ENCODE measurements around the gene MINDY3. TPM values are rescaled to one million over a fixed set of nuclear protein-coding genes. Genes with fewer than 3 reads are reported as not detected.

The MINDY3 gene
- total RNA-seq, 4 donors from 2014 or later, result 17.0 to 26.4 (median 22.4) TPM

DNA sequence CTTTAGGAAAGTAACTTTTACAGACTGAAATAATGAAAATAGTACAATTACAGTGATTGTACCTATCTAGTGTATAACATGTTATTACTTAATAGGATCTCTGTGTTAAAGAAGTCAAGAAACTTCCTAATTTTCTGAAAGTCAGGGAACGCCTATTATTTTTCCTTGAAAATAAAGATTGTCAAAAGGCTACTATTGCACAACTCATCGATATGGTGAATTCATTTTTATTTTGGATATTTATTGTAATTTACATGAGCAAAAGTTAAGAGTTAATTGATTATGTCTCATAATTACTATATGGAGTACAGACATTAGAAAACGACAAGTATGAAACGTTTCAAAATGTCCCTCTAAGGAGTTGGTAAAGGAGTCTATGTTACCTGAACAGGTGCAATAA lies 12.8 kb downstream of the MINDY3 start:
- H3K36me3 ChIP-seq, result no peaks in the 10 kb centered on the region
- H3K27ac ChIP-seq, result no peak overlapping the region
- H3K4me3 ChIP-seq, result no peak overlapping the region
- H3K9me3 ChIP-seq, result peaks cover 0 to 5% (median 1%) of the 10 kb centered on the region in 4 donors
- TF ChIP-seq POLR2A (IDR thresholded peaks at IDR 0.05), result no peak
- no peaks in the 10 kb centered on the region for H3K4me1 ChIP-seq
- H3K27me3 ChIP-seq, result no peaks in the 10 kb centered on the region
- DNase-seq, result no peak

DNA sequence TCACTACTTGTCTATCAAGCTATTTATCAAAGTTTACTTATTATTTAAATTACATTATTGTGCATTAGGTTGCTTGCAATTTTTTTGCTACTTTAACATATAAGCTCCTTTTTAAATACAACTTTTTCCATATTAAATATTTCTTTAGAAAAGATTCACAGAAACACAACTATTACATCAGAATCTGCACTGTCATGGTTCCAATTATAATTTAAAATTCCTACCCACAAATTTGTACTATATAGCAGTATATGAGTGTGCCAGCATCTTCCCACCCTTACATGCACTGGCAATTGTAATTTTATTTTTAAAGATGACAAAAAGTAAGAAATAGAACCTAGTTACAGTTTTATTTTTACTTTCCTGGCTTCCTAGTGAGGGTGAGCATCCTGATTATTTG lies 15.8 kb downstream of the MINDY3 start:
- DNase-seq, result no peak
- Histone ChIP-seq H3K4me3 (no peak overlapping the region), H3K4me1 (no peaks in the 10 kb centered on the region), H3K36me3 (no peaks in the 10 kb centered on the region), H3K9me3 (no peaks in the 10 kb centered on the region), H3K27me3 (no peaks in the 10 kb centered on the region), H3K27ac (no peak overlapping the region)
- TF ChIP-seq, protein P1, sequence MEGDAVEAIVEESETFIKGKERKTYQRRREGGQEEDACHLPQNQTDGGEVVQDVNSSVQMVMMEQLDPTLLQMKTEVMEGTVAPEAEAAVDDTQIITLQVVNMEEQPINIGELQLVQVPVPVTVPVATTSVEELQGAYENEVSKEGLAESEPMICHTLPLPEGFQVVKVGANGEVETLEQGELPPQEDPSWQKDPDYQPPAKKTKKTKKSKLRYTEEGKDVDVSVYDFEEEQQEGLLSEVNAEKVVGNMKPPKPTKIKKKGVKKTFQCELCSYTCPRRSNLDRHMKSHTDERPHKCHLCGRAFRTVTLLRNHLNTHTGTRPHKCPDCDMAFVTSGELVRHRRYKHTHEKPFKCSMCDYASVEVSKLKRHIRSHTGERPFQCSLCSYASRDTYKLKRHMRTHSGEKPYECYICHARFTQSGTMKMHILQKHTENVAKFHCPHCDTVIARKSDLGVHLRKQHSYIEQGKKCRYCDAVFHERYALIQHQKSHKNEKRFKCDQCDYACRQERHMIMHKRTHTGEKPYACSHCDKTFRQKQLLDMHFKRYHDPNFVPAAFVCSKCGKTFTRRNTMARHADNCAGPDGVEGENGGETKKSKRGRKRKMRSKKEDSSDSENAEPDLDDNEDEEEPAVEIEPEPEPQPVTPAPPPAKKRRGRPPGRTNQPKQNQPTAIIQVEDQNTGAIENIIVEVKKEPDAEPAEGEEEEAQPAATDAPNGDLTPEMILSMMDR (IDR thresholded peaks at IDR 0.05), result no peak
- TF ChIP-seq POLR2A (IDR thresholded peaks at IDR 0.05), result no peak

DNA sequence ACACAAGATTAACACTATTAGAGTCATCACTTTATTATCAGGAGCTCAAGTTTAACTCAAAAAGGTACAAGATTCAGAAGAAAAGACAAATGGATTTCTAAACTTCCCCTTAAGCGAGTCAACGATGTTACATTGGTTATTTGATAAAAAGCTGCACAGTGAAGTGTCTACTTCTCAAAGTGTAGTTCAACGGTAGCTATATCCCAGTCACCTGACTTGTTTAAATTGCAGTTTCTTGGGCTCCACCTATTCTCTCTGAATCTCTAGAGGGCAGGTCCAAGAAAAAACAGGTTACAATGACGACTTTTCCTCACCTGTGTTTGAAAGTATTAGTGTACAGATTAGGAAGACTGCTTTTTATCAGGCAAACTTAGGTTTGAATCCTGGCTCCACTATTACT lies 16.6 kb downstream of the MINDY3 start:
- Histone ChIP-seq H3K9me3 (no peaks in the 10 kb centered on the region), H3K27me3 (no peaks in the 10 kb centered on the region), H3K36me3 (no peaks in the 10 kb centered on the region), H3K4me3 (no peak overlapping the region), H3K4me1 (no peaks in the 10 kb centered on the region), H3K27ac (no peak overlapping the region)
- TF ChIP-seq, protein P1 (IDR thresholded peaks at IDR 0.05), result no peak
- TF ChIP-seq POLR2A (IDR thresholded peaks at IDR 0.05), result no peak
- DNase-seq, result no peak

GRCh38 chr10:15842556-15843169 lies 17.6 kb downstream of the MINDY3 start:
- Histone ChIP-seq H3K36me3 (no peaks in the 10 kb centered on the region), H3K9me3 (no peaks in the 10 kb centered on the region), H3K4me1 (no peaks in the 10 kb centered on the region), H3K4me3 (no peak overlapping the region), H3K27me3 (no peaks in the 10 kb centered on the region), H3K27ac (no peak overlapping the region)
- TF ChIP-seq POLR2A (IDR thresholded peaks at IDR 0.05), result no peak
- TF ChIP-seq, protein P1 (IDR thresholded peaks at IDR 0.05), result no peak
- DNase-seq, result no peak

GRCh38 chr10:15841696-15842095 lies 18.6 kb downstream of the MINDY3 start:
- Histone ChIP-seq H3K4me1 (no peaks in the 10 kb centered on the region), H3K4me3 (no peak overlapping the region), H3K36me3 (no peaks in the 10 kb centered on the region), H3K27ac (no peak overlapping the region), H3K9me3 (no peaks in the 10 kb centered on the region), H3K27me3 (no peaks in the 10 kb centered on the region)
- DNase-seq, result no peak
- no peak for TF ChIP-seq POLR2A (IDR thresholded peaks at IDR 0.05)
- TF ChIP-seq, protein P1 (IDR thresholded peaks at IDR 0.05), result no peak

GRCh38 chr10:15836807-15837206 lies 23.5 kb downstream of the MINDY3 start:
- no peaks in the 10 kb centered on the region for H3K27me3 ChIP-seq
- H3K9me3 ChIP-seq, result no peaks in the 10 kb centered on the region
- no peak overlapping the region for H3K27ac ChIP-seq
- no peak overlapping the region for H3K4me3 ChIP-seq
- no peaks in the 10 kb centered on the region for H3K4me1 ChIP-seq
- DNase-seq, result no peak
- TF ChIP-seq POLR2A (IDR thresholded peaks at IDR 0.05), result no peak
- TF ChIP-seq, protein P1 (IDR thresholded peaks at IDR 0.05), result no peak
- H3K36me3 ChIP-seq, result peaks cover 0 to 14% (median 0%) of the 10 kb centered on the region in 3 donors
